Tibial nerve (tissue), 4 donors: ENCODE data around the gene DNAJC12.

Source experiments
- EP300 ChIP-seq, 2 donors: sonication (generic); formaldehyde crosslinking; IDR thresholded peaks; one replicate each; pipeline ENCODE4 v1.6.1; 2017; ENCODE audit warnings: antibody characterized with exemption in 2 of 2, mild to moderate bottlenecking in 1 of 2
- TF ChIP-seq, protein P1 (sequence below), 5 experiments: fragments of 200-600 bp in 3 of 5; fragments of 450-650 bp in 2 of 5; sonication (generic) in 3 of 5; IDR thresholded peaks; one replicate each; pipeline ENCODE4 v1.5.1; 2016 to 2019; ENCODE audit warnings: antibody characterized with exemption in 5 of 5, mild to moderate bottlenecking in 3 of 5, moderate library complexity in 2 of 5

DNA sequence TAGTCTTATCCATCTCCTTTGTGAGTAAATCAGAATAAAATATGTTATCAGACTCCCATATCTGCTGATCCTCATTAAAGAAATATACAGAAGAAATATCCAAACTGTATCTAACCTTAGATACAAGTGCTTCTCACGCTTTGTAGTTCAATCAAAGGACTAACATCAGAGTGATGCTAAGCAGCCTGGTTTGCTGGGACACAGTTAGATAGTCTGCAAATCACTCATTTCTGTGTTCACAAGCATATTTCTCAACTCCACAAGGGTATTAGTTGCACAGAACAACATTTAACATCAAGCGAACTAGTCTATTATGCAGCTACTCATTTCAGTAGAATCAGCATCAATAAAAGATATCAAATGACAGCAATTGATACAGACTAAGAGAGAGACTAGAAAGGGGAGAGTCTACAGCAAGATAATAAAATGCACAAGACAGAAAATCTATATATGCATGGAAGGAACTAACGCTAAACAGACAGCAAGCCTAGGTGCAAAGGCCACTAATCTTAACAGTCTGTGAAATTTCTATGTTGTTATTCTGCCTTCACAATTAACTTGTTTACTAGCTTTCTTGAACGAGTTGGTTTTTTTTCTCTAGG lies 30.0 kb downstream of the DNAJC12 start:
- TF ChIP-seq, protein P1, sequence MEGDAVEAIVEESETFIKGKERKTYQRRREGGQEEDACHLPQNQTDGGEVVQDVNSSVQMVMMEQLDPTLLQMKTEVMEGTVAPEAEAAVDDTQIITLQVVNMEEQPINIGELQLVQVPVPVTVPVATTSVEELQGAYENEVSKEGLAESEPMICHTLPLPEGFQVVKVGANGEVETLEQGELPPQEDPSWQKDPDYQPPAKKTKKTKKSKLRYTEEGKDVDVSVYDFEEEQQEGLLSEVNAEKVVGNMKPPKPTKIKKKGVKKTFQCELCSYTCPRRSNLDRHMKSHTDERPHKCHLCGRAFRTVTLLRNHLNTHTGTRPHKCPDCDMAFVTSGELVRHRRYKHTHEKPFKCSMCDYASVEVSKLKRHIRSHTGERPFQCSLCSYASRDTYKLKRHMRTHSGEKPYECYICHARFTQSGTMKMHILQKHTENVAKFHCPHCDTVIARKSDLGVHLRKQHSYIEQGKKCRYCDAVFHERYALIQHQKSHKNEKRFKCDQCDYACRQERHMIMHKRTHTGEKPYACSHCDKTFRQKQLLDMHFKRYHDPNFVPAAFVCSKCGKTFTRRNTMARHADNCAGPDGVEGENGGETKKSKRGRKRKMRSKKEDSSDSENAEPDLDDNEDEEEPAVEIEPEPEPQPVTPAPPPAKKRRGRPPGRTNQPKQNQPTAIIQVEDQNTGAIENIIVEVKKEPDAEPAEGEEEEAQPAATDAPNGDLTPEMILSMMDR (IDR thresholded peaks at IDR 0.05): no peak
- TF ChIP-seq EP300 (IDR thresholded peaks at IDR 0.05): no peak
